Peyer's patch (tissue), 4 donors: ENCODE data around the gene SEMA3B.

Experiments used
- POLR2A ChIP-seq, 2 donors: fragments of 450-650 bp; IDR thresholded peaks; one replicate each; pipeline ENCODE4 v1.5.1; 2017; ENCODE audit warnings: antibody characterized with exemption in 2 of 2, mild to moderate bottlenecking in 2 of 2, moderate library complexity in 2 of 2
- TF ChIP-seq, protein P1 (sequence below), 6 experiments: fragments of 450-650 bp in 4 of 6; fragments of 200-600 bp in 2 of 6; sonication (generic) in 1 of 6; IDR thresholded peaks; one replicate each; pipeline ENCODE4 v1.5.1; 2017 to 2019; ENCODE audit warnings: antibody characterized with exemption in 6 of 6, mild to moderate bottlenecking in 3 of 6, moderate library complexity in 1 of 6

DNA sequence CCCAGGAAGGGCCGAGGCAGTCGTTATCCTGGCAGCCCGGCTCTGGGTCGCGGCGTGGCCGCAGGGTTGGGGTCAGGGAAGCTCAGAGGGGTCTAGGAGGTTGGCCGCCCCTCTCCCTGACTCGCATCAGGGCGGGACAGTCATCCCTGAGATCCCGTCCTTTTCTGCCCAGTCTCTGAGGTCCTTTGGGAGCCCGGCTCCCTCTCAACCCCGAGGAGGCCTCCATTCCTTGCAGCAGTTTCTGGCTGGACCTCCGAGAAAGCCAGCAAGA is 53.1 kb downstream of the SEMA3B start:
- TF ChIP-seq, protein P1, sequence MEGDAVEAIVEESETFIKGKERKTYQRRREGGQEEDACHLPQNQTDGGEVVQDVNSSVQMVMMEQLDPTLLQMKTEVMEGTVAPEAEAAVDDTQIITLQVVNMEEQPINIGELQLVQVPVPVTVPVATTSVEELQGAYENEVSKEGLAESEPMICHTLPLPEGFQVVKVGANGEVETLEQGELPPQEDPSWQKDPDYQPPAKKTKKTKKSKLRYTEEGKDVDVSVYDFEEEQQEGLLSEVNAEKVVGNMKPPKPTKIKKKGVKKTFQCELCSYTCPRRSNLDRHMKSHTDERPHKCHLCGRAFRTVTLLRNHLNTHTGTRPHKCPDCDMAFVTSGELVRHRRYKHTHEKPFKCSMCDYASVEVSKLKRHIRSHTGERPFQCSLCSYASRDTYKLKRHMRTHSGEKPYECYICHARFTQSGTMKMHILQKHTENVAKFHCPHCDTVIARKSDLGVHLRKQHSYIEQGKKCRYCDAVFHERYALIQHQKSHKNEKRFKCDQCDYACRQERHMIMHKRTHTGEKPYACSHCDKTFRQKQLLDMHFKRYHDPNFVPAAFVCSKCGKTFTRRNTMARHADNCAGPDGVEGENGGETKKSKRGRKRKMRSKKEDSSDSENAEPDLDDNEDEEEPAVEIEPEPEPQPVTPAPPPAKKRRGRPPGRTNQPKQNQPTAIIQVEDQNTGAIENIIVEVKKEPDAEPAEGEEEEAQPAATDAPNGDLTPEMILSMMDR (IDR thresholded peaks at IDR 0.05) = no peak
- peak in 1 of 2 donors; percentile 34 for TF ChIP-seq POLR2A (IDR thresholded peaks at IDR 0.05)
